CD4-positive, alpha-beta memory T cell (primary cell): ENCODE measurements around the gene SEC11A. TPM values are rescaled to one million over a fixed set of nuclear protein-coding genes. Genes with fewer than 3 reads are reported as not detected.

Source experiments
- CTCF ChIA-PET: fragments of 350-600 bp; sonication (Branson Sonifier 250); formaldehyde crosslinking; loops from one replicate; lab custom pipeline; 2021; ENCODE audit warnings: inconsistent platforms; ENCODE audit not compliant: partially characterized antibody; lab: Charles Lee
- POLR2A ChIA-PET: fragments of 350-600 bp; sonication (Branson Sonifier 250); formaldehyde crosslinking; loops from one replicate; lab custom pipeline; 2021; ENCODE audit not compliant: partially characterized antibody; lab: Charles Lee
- DNase-seq, 5 donors: peaks; one replicate each; pipeline versions ENCODE4 v3.0.0 to v3.0.0-alpha.2; 2020 to 2022; ENCODE audit warnings: mixed read lengths in 1 of 5
- H3K27ac ChIP-seq: one replicate; pipeline ENCODE4 v1.7.0; 2013; ENCODE audit warnings: low read depth, low read length
- H3K27me3 ChIP-seq: 2 replicates; pipeline ENCODE4 v1.7.0; 2013; ENCODE audit warnings: mild to moderate bottlenecking, low read length, moderate library complexity; ENCODE audit not compliant: insufficient read depth
- H3K36me3 ChIP-seq: 2 replicates; pipeline ENCODE4 v1.7.0; 2013; ENCODE audit warnings: mild to moderate bottlenecking, low read length, moderate library complexity; ENCODE audit not compliant: insufficient read depth
- H3K4me1 ChIP-seq: 2 replicates; pipeline ENCODE4 v1.7.0; 2013; ENCODE audit warnings: mild to moderate bottlenecking, low read length, moderate library complexity; ENCODE audit not compliant: insufficient read depth
- H3K4me3 ChIP-seq, 2 donors: one replicate each; pipeline ENCODE4 v1.7.0; 2013; ENCODE audit warnings: low read length in 2 of 2, mild to moderate bottlenecking in 1 of 2
- H3K9me3 ChIP-seq, 2 donors: one replicate each; pipeline ENCODE4 v1.7.0; 2013; ENCODE audit warnings: low read length in 2 of 2, control low read depth in 1 of 2; ENCODE audit not compliant: control insufficient read depth in 1 of 2
- H3K27ac Mint-ChIP-seq, 7 donors: one replicate each; pipeline ENCODE4 v1.8.0; 2020 to 2021; ENCODE audit warnings: mixed read lengths in 7 of 7, mild to moderate bottlenecking in 6 of 7, inconsistent platforms in 3 of 7, moderate library complexity in 3 of 7
- H3K27me3 Mint-ChIP-seq, 2 donors: one replicate each; pipeline ENCODE4 v1.8.0; 2020 to 2021; ENCODE audit warnings: mixed read lengths in 2 of 2
- H3K36me3 Mint-ChIP-seq, 2 donors: one replicate each; pipeline ENCODE4 v1.8.0; 2020 to 2021; ENCODE audit warnings: mixed read lengths in 2 of 2, inconsistent platforms in 1 of 2, mild to moderate bottlenecking in 1 of 2
- H3K4me1 Mint-ChIP-seq, 4 donors: one replicate each; pipeline ENCODE4 v1.8.0; 2020 to 2021; ENCODE audit warnings: mixed read lengths in 4 of 4, mild to moderate bottlenecking in 1 of 4
- H3K4me3 Mint-ChIP-seq, 8 donors: one replicate each; pipeline ENCODE4 v1.8.0; 2020 to 2021; ENCODE audit warnings: mixed read lengths in 8 of 8, mild to moderate bottlenecking in 7 of 8, moderate library complexity in 6 of 8, inconsistent platforms in 3 of 8
- H3K9me3 Mint-ChIP-seq, 8 donors: one replicate each; pipeline ENCODE4 v1.8.0; 2020 to 2021; ENCODE audit warnings: mixed read lengths in 8 of 8, mild to moderate bottlenecking in 5 of 8, inconsistent platforms in 3 of 8, moderate library complexity in 1 of 8
- intact Hi-C: fragments of 100-400 bp; cut with micrococcal nuclease; formaldehyde crosslinking; loops from one replicate; pipeline ENCODE4 v1.15.1; 2023
- polyA plus RNA-seq, 2 donors: library from polyadenylated mRNA; unstranded; fragments of 300-500 nt; fragmentation: Illumina TruSeq; gene quantifications; one replicate each; pipeline ENCODE4 v1.2.3, GENCODE V29; 2021
- total RNA-seq, 2 experiments: library from RNA; stranded (reverse); gene quantifications; one replicate each; pipeline ENCODE4 v1.2.3, GENCODE V29; 2021

Gene SEC11A
- total and polyA plus RNA-seq, 4 experiments from 2014 or later = 85.0 to 168 (median 108) TPM

- CTCF ChIA-PET = interaction anchor here (1.1 to 5.3 kb wide), 3 partner anchors 8 to 73 kb away, joined by 3 to 57 read pairs (median 6); partner anchors contain the start of genes NMB and SEC11A
- no peaks in the 10 kb centered on the region for H3K9me3 ChIP-seq
- no peak for DNase-seq
- Mint-ChIP-seq H3K9me3 (no peaks in the 10 kb centered on the region), H3K36me3 (no peaks in the 10 kb centered on the region), H3K4me3 (no peak overlapping the region), H3K4me1 (peaks cover 31 to 58% (median 42%) of the 10 kb centered on the region in 4 donors), H3K27me3 (no peaks in the 10 kb centered on the region), H3K27ac (no peak overlapping the region)
- no peak overlapping the region for H3K27ac ChIP-seq
- no peak overlapping the region for H3K4me3 ChIP-seq
- no peaks in the 10 kb centered on the region for H3K27me3 ChIP-seq
- POLR2A ChIA-PET = interaction anchor here (0.6 to 9.1 kb wide), 4 partner anchors 11 to 914 kb away, joined by 3 to 598 read pairs (median 117); partner anchors contain the start of genes NMB, SEC11A and ZNF592
- intact Hi-C loops = no loop called here
- H3K4me1 ChIP-seq = peaks cover 49% of the 10 kb centered on the region
- no peaks in the 10 kb centered on the region for H3K36me3 ChIP-seq
Measured at GRCh38 chr15:84731774-84732173, 15.8 kb upstream of the SEC11A start.

DNA sequence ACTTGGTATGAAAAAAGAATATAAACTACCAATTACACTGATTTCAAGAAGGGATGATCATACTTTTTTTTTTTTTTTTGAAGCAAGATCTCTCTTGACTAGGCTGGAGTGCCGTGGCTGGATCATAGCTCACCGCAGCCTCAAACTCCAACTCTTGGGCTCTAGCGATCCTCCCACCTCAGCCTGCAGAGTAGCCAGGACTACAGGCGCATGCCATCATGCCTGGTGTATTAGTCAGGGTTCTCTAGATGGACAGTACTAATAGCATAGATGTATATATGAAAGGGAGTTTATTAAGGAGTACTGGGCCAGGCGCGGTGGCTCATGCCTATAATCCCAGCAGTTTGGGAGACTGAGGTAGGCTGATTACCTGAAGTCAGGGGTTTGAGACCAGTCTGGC, 11.5 kb upstream of the SEC11A start:
- no peak for DNase-seq
- intact Hi-C loops = no loop called here
- peaks cover 20 to 52% (median 35%) of the 10 kb centered on the region in 4 donors for H3K4me1 Mint-ChIP-seq
- no peaks in the 10 kb centered on the region for H3K27me3 Mint-ChIP-seq
- Histone ChIP-seq H3K4me1 (peaks cover 50% of the 10 kb centered on the region), H3K9me3 (no peaks in the 10 kb centered on the region), H3K36me3 (no peaks in the 10 kb centered on the region), H3K4me3 (no peak overlapping the region), H3K27me3 (no peaks in the 10 kb centered on the region), H3K27ac (no peak overlapping the region)
- CTCF ChIA-PET = interaction anchor here (0.6 to 5.6 kb wide), 4 partner anchors 8 to 108 kb away, joined by 3 to 42 read pairs (median 20); partner anchors contain the start of gene SEC11A
- H3K27ac Mint-ChIP-seq = peak overlapping the region in 4 of 7 donors; percentile 32 to 72 (median 61)
- POLR2A ChIA-PET = interaction anchor here (5.2 to 15.2 kb wide), 3 partner anchors 6 to 19 kb away, joined by 123 to 598 read pairs (median 522); partner anchors contain the start of genes SEC11A and ZNF592
- no peaks in the 10 kb centered on the region for H3K9me3 Mint-ChIP-seq
- H3K36me3 Mint-ChIP-seq = no peaks in the 10 kb centered on the region
- peak overlapping the region in 1 of 8 donors; percentile 30 for H3K4me3 Mint-ChIP-seq

DNA sequence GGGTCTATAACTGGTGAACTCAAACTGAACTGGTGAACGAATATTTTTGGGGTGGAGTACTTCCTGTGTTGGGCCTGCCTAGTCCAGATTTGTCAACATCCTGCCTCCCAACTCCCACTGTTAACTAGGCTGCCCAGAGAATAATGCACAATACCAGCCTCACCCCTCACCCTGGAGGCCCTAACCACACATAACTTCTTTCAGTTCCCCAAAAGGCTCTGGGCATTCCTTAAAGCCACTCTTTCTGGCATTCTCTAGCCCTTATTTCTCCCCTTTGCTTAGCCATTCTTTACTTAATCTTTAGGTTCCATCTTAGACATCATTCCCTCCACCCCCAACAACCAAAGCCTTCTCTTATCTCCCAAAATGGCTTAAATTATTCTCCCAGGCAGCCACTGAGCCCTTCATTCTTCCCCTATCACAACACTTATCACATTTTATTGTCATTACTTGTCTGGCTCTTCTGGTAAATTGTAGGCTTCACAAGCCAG, 9.1 kb upstream of the SEC11A start:
- DNase-seq = peak; percentile 42 to 60 (median 53)
- Histone ChIP-seq H3K36me3 (no peaks in the 10 kb centered on the region), H3K27me3 (no peaks in the 10 kb centered on the region), H3K4me1 (peaks cover 59% of the 10 kb centered on the region), H3K27ac (peak overlapping the region; percentile 5), H3K4me3 (peak overlapping the region in 1 of 2 donors; percentile 35), H3K9me3 (no peaks in the 10 kb centered on the region)
- peak overlapping the region; percentile 82 to 96 (median 91) for H3K27ac Mint-ChIP-seq
- POLR2A ChIA-PET = interaction anchor here (0.7 to 15.2 kb wide), 12 partner anchors 9 to 256 kb away, joined by 3 to 598 read pairs (median 4); partner anchors contain the start of genes NMB, PDE8A, SEC11A and WDR73
- peaks cover 33 to 69% (median 49%) of the 10 kb centered on the region in 4 donors for H3K4me1 Mint-ChIP-seq
- CTCF ChIA-PET = interaction anchor here (1.3 to 5.6 kb wide), 6 partner anchors 9 to 24 kb away, joined by 3 to 42 read pairs (median 8); partner anchors contain the start of gene SEC11A
- no peaks in the 10 kb centered on the region for H3K36me3 Mint-ChIP-seq
- peak overlapping the region; percentile 43 to 86 (median 80) for H3K4me3 Mint-ChIP-seq
- no peaks in the 10 kb centered on the region for H3K27me3 Mint-ChIP-seq
- intact Hi-C loops = loop anchor here (1.0 kb wide), 1 partner anchor 10 kb away; no protein-coding TSS in a partner anchor
- H3K9me3 Mint-ChIP-seq = no peaks in the 10 kb centered on the region

GRCh38 chr15:84722628-84723027, 6.7 kb upstream of the SEC11A start:
- H3K4me3 Mint-ChIP-seq = no peak overlapping the region
- H3K27ac Mint-ChIP-seq = peak overlapping the region in 4 of 7 donors; percentile 18 to 86 (median 60)
- H3K27ac ChIP-seq = no peak overlapping the region
- no peaks in the 10 kb centered on the region for H3K9me3 Mint-ChIP-seq
- H3K4me3 ChIP-seq = no peak overlapping the region
- no peak for DNase-seq
- POLR2A ChIA-PET = interaction anchor here (1.8 to 15.2 kb wide), 4 partner anchors 11 to 258 kb away, joined by 4 to 598 read pairs (median 333); partner anchors contain the start of genes NMB, WDR73 and ZNF592
- intact Hi-C loops = no loop called here
- H3K27me3 ChIP-seq = no peaks in the 10 kb centered on the region
- peaks cover 31 to 71% (median 46%) of the 10 kb centered on the region in 4 donors for H3K4me1 Mint-ChIP-seq
- peaks cover 54% of the 10 kb centered on the region for H3K4me1 ChIP-seq
- H3K27me3 Mint-ChIP-seq = no peaks in the 10 kb centered on the region
- CTCF ChIA-PET = interaction anchor here (0.7 to 5.6 kb wide), 5 partner anchors 13 to 37 kb away, joined by 3 to 42 read pairs (median 3); no protein-coding TSS in a partner anchor
- H3K9me3 ChIP-seq = no peaks in the 10 kb centered on the region
- no peaks in the 10 kb centered on the region for H3K36me3 Mint-ChIP-seq
- no peaks in the 10 kb centered on the region for H3K36me3 ChIP-seq

GRCh38 chr15:84721371-84721770, 5.4 kb upstream of the SEC11A start:
- no peaks in the 10 kb centered on the region for H3K9me3 ChIP-seq
- ChIA-PET POLR2A (interaction anchor here (0.6 to 15.2 kb wide), 9 partner anchors 10 to 259 kb away, joined by 3 to 598 read pairs (median 6); partner anchors contain the start of genes NMB, WDR73 and ZNF592), CTCF (interaction anchor here (0.9 to 2.6 kb wide), 6 partner anchors 12 to 90 kb away, joined by 3 to 21 read pairs (median 4); no protein-coding TSS in a partner anchor)
- no peaks in the 10 kb centered on the region for H3K9me3 Mint-ChIP-seq
- H3K4me3 ChIP-seq = no peak overlapping the region
- H3K27ac ChIP-seq = no peak overlapping the region
- no peaks in the 10 kb centered on the region for H3K27me3 ChIP-seq
- peaks cover 64% of the 10 kb centered on the region for H3K4me1 ChIP-seq
- peak in 4 of 5 donors; percentile 18 to 44 (median 34) for DNase-seq
- peak overlapping the region; percentile 76 to 95 (median 88) for H3K27ac Mint-ChIP-seq
- H3K36me3 Mint-ChIP-seq = peaks cover 0 to 4% of the 10 kb centered on the region in 2 donors
- no peaks in the 10 kb centered on the region for H3K27me3 Mint-ChIP-seq
- peaks cover 33 to 75% (median 54%) of the 10 kb centered on the region in 4 donors for H3K4me1 Mint-ChIP-seq
- H3K4me3 Mint-ChIP-seq = peak overlapping the region in 7 of 8 donors; percentile 1 to 86 (median 67)
- no peaks in the 10 kb centered on the region for H3K36me3 ChIP-seq
- intact Hi-C loops = loop anchor here (1.0 kb wide), 1 partner anchor 14 kb away; no protein-coding TSS in a partner anchor

- H3K36me3 Mint-ChIP-seq = peaks cover 0 to 21% of the 10 kb centered on the region in 2 donors
- peaks cover 0 to 3% (median 0%) of the 10 kb centered on the region in 8 donors for H3K9me3 Mint-ChIP-seq
- CTCF ChIA-PET = interaction anchor here (0.9 to 4.2 kb wide), 16 partner anchors 9 to 77 kb away, joined by 3 to 57 read pairs (median 7); partner anchors contain the start of genes NMB, WDR73 and ZNF592
- H3K27ac Mint-ChIP-seq = peak overlapping the region; percentile 88 to 99 (median 97)
- H3K4me1 Mint-ChIP-seq = peaks cover 30 to 61% (median 41%) of the 10 kb centered on the region in 4 donors
- peak overlapping the region; percentile 85 for H3K27ac ChIP-seq
- H3K4me3 Mint-ChIP-seq = peak overlapping the region; percentile 94 to 100 (median 96)
- H3K9me3 ChIP-seq = no peaks in the 10 kb centered on the region
- no peaks in the 10 kb centered on the region for H3K27me3 ChIP-seq
- H3K27me3 Mint-ChIP-seq = no peaks in the 10 kb centered on the region
- intact Hi-C loops = loop anchor here (1.0 kb wide), 5 partner anchors 20 to 84 kb away; partner anchors contain the start of genes NMB, WDR73 and ZNF592
- peak overlapping the region; percentile 91 to 97 for H3K4me3 ChIP-seq
- H3K36me3 ChIP-seq = peaks cover 6% of the 10 kb centered on the region
- peaks cover 51% of the 10 kb centered on the region for H3K4me1 ChIP-seq
- DNase-seq = peak in 4 of 5 donors; percentile 7 to 47 (median 11)
- POLR2A ChIA-PET = interaction anchor here (0.5 to 15.2 kb wide), 31 partner anchors 9 to 665 kb away, joined by 3 to 598 read pairs (median 7); partner anchors contain the start of genes AKAP13, NMB, PDE8A and WDR73
Measured at GRCh38 chr15:84715441-84716035, 401 bp downstream of the SEC11A start.
